Endothelial cell of umbilical vein (primary cell): ENCODE measurements around the gene TRERF1.

Source experiments
- EZH2 ChIP-seq: IDR thresholded peaks from 2 replicates; pipeline ENCODE4 v1.6.1; 2012; ENCODE audit warnings: borderline replicate concordance, low read depth, mild to moderate bottlenecking, moderate library complexity, low read length, inconsistent platforms; ENCODE audit not compliant: severe bottlenecking
- JUN ChIP-seq: IDR thresholded peaks from 2 replicates; pipeline ENCODE4 v1.6.1; 2011; ENCODE audit warnings: borderline replicate concordance, low read depth; ENCODE audit not compliant: insufficient read length, insufficient read depth
- POLR2A ChIP-seq: IDR thresholded peaks from 2 replicates; pipeline ENCODE4 v1.6.1; 2012; ENCODE audit warnings: low read depth, mild to moderate bottlenecking, control low read depth, low read length
- POLR2AphosphoS5 ChIP-seq: IDR thresholded peaks from 2 replicates; pipeline ENCODE4 v1.6.1; 2012; ENCODE audit warnings: low read depth, mild to moderate bottlenecking, control low read depth, low read length, moderate library complexity; ENCODE audit not compliant: insufficient read depth
- TF ChIP-seq, protein P1 (sequence below), 2 donors: IDR thresholded peaks; 1 replicate in 1 of 2; 2 replicates in 1 of 2; pipeline ENCODE4 v1.5.1; 2011; ENCODE audit warnings: low read length in 2 of 2, mild to moderate bottlenecking in 2 of 2, moderate library complexity in 2 of 2, control low read depth in 1 of 2, inconsistent platforms in 1 of 2, low read depth in 1 of 2; ENCODE audit not compliant: insufficient read depth in 1 of 2; ENCODE audit errors: extremely low read depth in 1 of 2

DNA sequence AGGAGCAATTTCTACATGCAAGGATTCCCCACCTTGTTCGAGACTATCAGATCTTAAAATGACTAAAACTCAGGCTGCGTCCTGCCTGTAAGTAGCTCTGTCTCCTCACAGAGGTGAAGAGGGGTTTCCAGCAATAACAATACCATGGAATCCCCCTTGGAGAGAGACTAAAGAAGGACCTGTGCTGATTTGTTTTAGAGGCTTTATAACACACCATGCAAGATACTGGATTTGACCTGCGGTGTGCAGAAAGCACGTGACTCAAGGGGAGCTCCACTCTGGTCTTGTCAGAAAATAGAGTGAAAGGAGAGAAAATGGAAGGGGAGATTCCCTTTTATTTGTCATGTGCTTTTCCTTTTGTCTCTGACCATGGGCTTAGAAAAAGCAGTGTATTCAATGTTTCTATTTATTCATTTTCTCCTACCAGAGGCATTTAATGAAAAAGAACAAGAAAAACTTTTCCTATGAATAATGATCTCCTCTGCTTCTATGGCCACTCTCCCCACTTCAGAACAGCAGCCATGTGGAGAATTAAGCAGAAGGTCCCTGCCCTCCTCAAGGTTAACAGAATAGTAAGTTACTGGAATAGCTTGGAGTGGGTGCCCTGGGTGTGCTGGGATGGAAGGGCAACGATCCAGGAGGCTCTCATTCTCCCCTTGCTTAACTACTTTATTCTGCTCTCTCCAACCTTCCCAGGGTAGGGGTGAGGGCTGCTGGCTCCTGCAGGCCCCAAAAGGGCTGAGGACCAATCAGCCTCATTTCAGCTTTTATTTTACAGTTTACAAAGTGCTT, 214.8 kb downstream of the TRERF1 start:
- TF ChIP-seq, protein P1, sequence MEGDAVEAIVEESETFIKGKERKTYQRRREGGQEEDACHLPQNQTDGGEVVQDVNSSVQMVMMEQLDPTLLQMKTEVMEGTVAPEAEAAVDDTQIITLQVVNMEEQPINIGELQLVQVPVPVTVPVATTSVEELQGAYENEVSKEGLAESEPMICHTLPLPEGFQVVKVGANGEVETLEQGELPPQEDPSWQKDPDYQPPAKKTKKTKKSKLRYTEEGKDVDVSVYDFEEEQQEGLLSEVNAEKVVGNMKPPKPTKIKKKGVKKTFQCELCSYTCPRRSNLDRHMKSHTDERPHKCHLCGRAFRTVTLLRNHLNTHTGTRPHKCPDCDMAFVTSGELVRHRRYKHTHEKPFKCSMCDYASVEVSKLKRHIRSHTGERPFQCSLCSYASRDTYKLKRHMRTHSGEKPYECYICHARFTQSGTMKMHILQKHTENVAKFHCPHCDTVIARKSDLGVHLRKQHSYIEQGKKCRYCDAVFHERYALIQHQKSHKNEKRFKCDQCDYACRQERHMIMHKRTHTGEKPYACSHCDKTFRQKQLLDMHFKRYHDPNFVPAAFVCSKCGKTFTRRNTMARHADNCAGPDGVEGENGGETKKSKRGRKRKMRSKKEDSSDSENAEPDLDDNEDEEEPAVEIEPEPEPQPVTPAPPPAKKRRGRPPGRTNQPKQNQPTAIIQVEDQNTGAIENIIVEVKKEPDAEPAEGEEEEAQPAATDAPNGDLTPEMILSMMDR (IDR thresholded peaks at IDR 0.05; ENCODE audit: extremely low read depth in 1 of 2, insufficient read depth in 1 of 2, low read depth in 1 of 2, low read length in 2 of 2): no peak
- TF ChIP-seq POLR2A: no peak
- TF ChIP-seq JUN: no peak
- no peak for TF ChIP-seq POLR2AphosphoS5
- no peak for TF ChIP-seq EZH2
